ENCODE results near the gene FBXL2.

FBXL2 gene

GRCh38 chr3:33317963-33318709 is 40.9 kb downstream of the FBXL2 start:
- Histone ChIP-seq H3K4me2 (ENCODE audit: low read length) (no peak overlapping the region), H4K5ac (ENCODE audit: low read length) (no peak overlapping the region), H3K4ac (ENCODE audit: low read depth, low read length) (no peak overlapping the region), H3K36me3 (ENCODE audit: control insufficient read depth, insufficient read depth, low read length) (no peaks in the 10 kb centered on the region), H3K9ac (ENCODE audit: low read length) (no peak overlapping the region), H2BK5ac (ENCODE audit: low read length) (no peak overlapping the region), H3K27ac (ENCODE audit: low read depth, low read length) (no peak overlapping the region), H3K23ac (ENCODE audit: low read length) (no peak overlapping the region), H2BK120ac (ENCODE audit: low read depth, low read length) (no peak overlapping the region), H3K4me1 (ENCODE audit: control insufficient read depth, low read depth, low read length) (no peaks in the 10 kb centered on the region), H3K27me3 (ENCODE audit: insufficient read depth, low read length, poor library complexity) (no peaks in the 10 kb centered on the region), H4K8ac (ENCODE audit: low read depth, low read length) (no peak overlapping the region), H3K18ac (ENCODE audit: low read length) (no peak overlapping the region), H3K79me1 (ENCODE audit: low read length) (no peaks in the 10 kb centered on the region), H2BK15ac (replicated peaks; ENCODE audit: low read depth) (no peak overlapping the region), H3K4me3 (ENCODE audit: low read length) (no peak overlapping the region), H3K56ac (ENCODE audit: low read length) (no peak overlapping the region), H3K79me2 (ENCODE audit: control insufficient read depth, insufficient read depth, low read length) (no peaks in the 10 kb centered on the region), H2AK5ac (ENCODE audit: low read length) (no peak overlapping the region)
- WGBS (ENCODE audit: extremely low coverage, insufficient coverage, low lambda C conversion rate) = no CpG with 5 or more reads among the region's 4 CpGs
- no peak for DNase-seq

- Histone ChIP-seq H3K4ac (ENCODE audit: low read depth, low read length) (no peak overlapping the region), H2BK5ac (ENCODE audit: low read length) (no peak overlapping the region), H2AK5ac (ENCODE audit: low read length) (no peak overlapping the region), H3K23ac (ENCODE audit: low read length) (no peak overlapping the region), H3K56ac (ENCODE audit: low read length) (no peak overlapping the region), H4K5ac (ENCODE audit: low read length) (no peak overlapping the region), H3K27me3 (ENCODE audit: insufficient read depth, low read length, poor library complexity) (no peaks in the 10 kb centered on the region), H3K36me3 (ENCODE audit: control insufficient read depth, insufficient read depth, low read length) (no peaks in the 10 kb centered on the region), H4K8ac (ENCODE audit: low read depth, low read length) (no peak overlapping the region), H3K18ac (ENCODE audit: low read length) (no peak overlapping the region), H3K4me1 (ENCODE audit: control insufficient read depth, low read depth, low read length) (no peaks in the 10 kb centered on the region), H3K4me3 (ENCODE audit: low read length) (no peak overlapping the region), H3K79me2 (ENCODE audit: control insufficient read depth, insufficient read depth, low read length) (no peaks in the 10 kb centered on the region), H2BK15ac (replicated peaks; ENCODE audit: low read depth) (no peak overlapping the region), H3K9ac (ENCODE audit: low read length) (no peak overlapping the region), H3K27ac (ENCODE audit: low read depth, low read length) (no peak overlapping the region), H2BK120ac (ENCODE audit: low read depth, low read length) (no peak overlapping the region), H3K79me1 (ENCODE audit: low read length) (no peaks in the 10 kb centered on the region), H3K4me2 (ENCODE audit: low read length) (no peak overlapping the region)
- no CpG with 5 or more reads among the region's 5 CpGs for WGBS (ENCODE audit: extremely low coverage, insufficient coverage, low lambda C conversion rate)
- DNase-seq = peak; percentile 28
Measured at GRCh38 chr3:33318710-33319380, 41.6 kb downstream of the FBXL2 start.

GRCh38 chr3:33322412-33322811 is 45.2 kb downstream of the FBXL2 start:
- WGBS (ENCODE audit: extremely low coverage, insufficient coverage, low lambda C conversion rate) = no CpG with 5 or more reads among the region's 1 CpG
- no peak for DNase-seq
- Histone ChIP-seq H2BK5ac (ENCODE audit: low read length) (no peak overlapping the region), H3K79me2 (ENCODE audit: control insufficient read depth, insufficient read depth, low read length) (no peaks in the 10 kb centered on the region), H3K56ac (ENCODE audit: low read length) (no peak overlapping the region), H3K4me1 (ENCODE audit: control insufficient read depth, low read depth, low read length) (no peaks in the 10 kb centered on the region), H3K27me3 (ENCODE audit: insufficient read depth, low read length, poor library complexity) (no peaks in the 10 kb centered on the region), H3K27ac (ENCODE audit: low read depth, low read length) (no peak overlapping the region), H3K18ac (ENCODE audit: low read length) (no peak overlapping the region), H3K36me3 (ENCODE audit: control insufficient read depth, insufficient read depth, low read length) (no peaks in the 10 kb centered on the region), H2AK5ac (ENCODE audit: low read length) (no peak overlapping the region), H3K23ac (ENCODE audit: low read length) (no peak overlapping the region), H4K8ac (ENCODE audit: low read depth, low read length) (no peak overlapping the region), H3K9ac (ENCODE audit: low read length) (no peak overlapping the region), H3K4ac (ENCODE audit: low read depth, low read length) (no peak overlapping the region), H3K4me3 (ENCODE audit: low read length) (no peak overlapping the region), H2BK120ac (ENCODE audit: low read depth, low read length) (no peak overlapping the region), H3K79me1 (ENCODE audit: low read length) (no peaks in the 10 kb centered on the region), H4K5ac (ENCODE audit: low read length) (no peak overlapping the region), H3K4me2 (ENCODE audit: low read length) (no peak overlapping the region), H2BK15ac (replicated peaks; ENCODE audit: low read depth) (no peak overlapping the region)

- WGBS (ENCODE audit: extremely low coverage, insufficient coverage, low lambda C conversion rate) = no CpG with 5 or more reads among the region's 2 CpGs
Measured at GRCh38 chr3:33331414-33331813, 54.2 kb downstream of the FBXL2 start.

GRCh38 chr3:33334364-33334763 is 57.1 kb downstream of the FBXL2 start:
- H3K4me2 ChIP-seq (ENCODE audit: low read length) = no peak overlapping the region
- H3K27ac ChIP-seq (ENCODE audit: low read depth, low read length) = no peak overlapping the region
- no peaks in the 10 kb centered on the region for H3K79me2 ChIP-seq (ENCODE audit: control insufficient read depth, insufficient read depth, low read length)
- H4K8ac ChIP-seq (ENCODE audit: low read depth, low read length) = no peak overlapping the region
- H2BK15ac ChIP-seq (replicated peaks; ENCODE audit: low read depth) = no peak overlapping the region
- H2BK120ac ChIP-seq (ENCODE audit: low read depth, low read length) = no peak overlapping the region
- H3K4ac ChIP-seq (ENCODE audit: low read depth, low read length) = no peak overlapping the region
- H2AK5ac ChIP-seq (ENCODE audit: low read length) = no peak overlapping the region
- no peak overlapping the region for H3K18ac ChIP-seq (ENCODE audit: low read length)
- no peak overlapping the region for H3K56ac ChIP-seq (ENCODE audit: low read length)
- H4K5ac ChIP-seq (ENCODE audit: low read length) = no peak overlapping the region
- WGBS (ENCODE audit: extremely low coverage, insufficient coverage, low lambda C conversion rate) = no CpG with 5 or more reads among the region's 2 CpGs
- H3K4me3 ChIP-seq (ENCODE audit: low read length) = no peak overlapping the region
- H3K23ac ChIP-seq (ENCODE audit: low read length) = no peak overlapping the region
- H3K9ac ChIP-seq (ENCODE audit: low read length) = no peak overlapping the region
- no peaks in the 10 kb centered on the region for H3K27me3 ChIP-seq (ENCODE audit: insufficient read depth, low read length, poor library complexity)
- DNase-seq = no peak
- H3K79me1 ChIP-seq (ENCODE audit: low read length) = no peaks in the 10 kb centered on the region
- H3K36me3 ChIP-seq (ENCODE audit: control insufficient read depth, insufficient read depth, low read length) = no peaks in the 10 kb centered on the region
- no peak overlapping the region for H2BK5ac ChIP-seq (ENCODE audit: low read length)
- no peaks in the 10 kb centered on the region for H3K4me1 ChIP-seq (ENCODE audit: control insufficient read depth, low read depth, low read length)

More at GRCh38 chr3:33331414-33331813, 54.2 kb downstream of the FBXL2 start:
- H3K4me1 ChIP-seq (ENCODE audit: control insufficient read depth, low read depth, low read length) = no peaks in the 10 kb centered on the region
- no peak overlapping the region for H3K56ac ChIP-seq (ENCODE audit: low read length)
- H3K79me2 ChIP-seq (ENCODE audit: control insufficient read depth, insufficient read depth, low read length) = no peaks in the 10 kb centered on the region
- H2BK15ac ChIP-seq (replicated peaks; ENCODE audit: low read depth) = no peak overlapping the region
- no peak for DNase-seq
- H2AK5ac ChIP-seq (ENCODE audit: low read length) = no peak overlapping the region
- H2BK5ac ChIP-seq (ENCODE audit: low read length) = no peak overlapping the region
- no peak overlapping the region for H3K4me3 ChIP-seq (ENCODE audit: low read length)
- no peak overlapping the region for H4K8ac ChIP-seq (ENCODE audit: low read depth, low read length)
- H3K4ac ChIP-seq (ENCODE audit: low read depth, low read length) = no peak overlapping the region
- H3K79me1 ChIP-seq (ENCODE audit: low read length) = no peaks in the 10 kb centered on the region
- no peak overlapping the region for H4K5ac ChIP-seq (ENCODE audit: low read length)
- no peak overlapping the region for H2BK120ac ChIP-seq (ENCODE audit: low read depth, low read length)
- no peak overlapping the region for H3K18ac ChIP-seq (ENCODE audit: low read length)
- H3K4me2 ChIP-seq (ENCODE audit: low read length) = no peak overlapping the region
- no peaks in the 10 kb centered on the region for H3K36me3 ChIP-seq (ENCODE audit: control insufficient read depth, insufficient read depth, low read length)
- no peak overlapping the region for H3K23ac ChIP-seq (ENCODE audit: low read length)
- H3K9ac ChIP-seq (ENCODE audit: low read length) = no peak overlapping the region
- no peaks in the 10 kb centered on the region for H3K27me3 ChIP-seq (ENCODE audit: insufficient read depth, low read length, poor library complexity)
- H3K27ac ChIP-seq (ENCODE audit: low read depth, low read length) = no peak overlapping the region
